ENCODE results near the gene GALNT18.
A peak's percentile ranks its signal among the peaks of the same experiment; 100 is the strongest.

Gene GALNT18

DNA sequence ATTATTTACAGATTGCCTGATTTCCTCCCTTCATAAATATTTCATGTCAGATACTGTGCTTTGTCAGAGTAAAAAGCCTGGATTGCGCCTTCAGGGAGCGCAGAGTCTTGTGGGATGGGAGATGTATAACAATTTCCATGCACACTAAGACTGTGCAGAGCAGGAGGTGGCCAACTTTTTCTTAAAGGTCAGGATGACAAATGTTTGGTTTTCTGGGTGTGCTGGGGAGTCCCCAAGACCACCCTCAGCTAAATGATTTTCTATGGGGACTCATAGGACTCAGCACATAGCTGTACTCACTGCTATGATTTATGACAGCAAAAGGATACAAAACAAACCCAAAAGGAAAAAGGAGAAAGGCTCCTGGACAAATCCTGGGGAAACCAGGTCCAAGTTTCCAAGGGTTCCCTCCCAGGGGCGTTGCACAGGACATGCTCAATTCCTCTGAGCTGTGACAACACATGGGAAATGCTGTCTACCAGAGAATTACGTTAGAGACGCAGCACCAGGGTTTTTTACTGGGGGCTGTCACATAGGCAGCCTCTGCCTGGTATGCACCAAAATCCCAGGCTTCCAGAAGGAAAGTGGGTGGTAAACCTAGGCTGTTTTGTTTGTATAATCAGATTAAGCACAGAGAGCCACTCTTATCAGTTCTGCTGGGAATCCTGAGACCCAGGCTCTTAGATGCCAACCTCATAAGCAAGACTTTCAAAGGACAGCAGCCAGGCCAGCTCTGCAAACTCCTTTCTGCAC lies 327.8 kb downstream of the GALNT18 start:
- no peak for DNase-seq

DNA sequence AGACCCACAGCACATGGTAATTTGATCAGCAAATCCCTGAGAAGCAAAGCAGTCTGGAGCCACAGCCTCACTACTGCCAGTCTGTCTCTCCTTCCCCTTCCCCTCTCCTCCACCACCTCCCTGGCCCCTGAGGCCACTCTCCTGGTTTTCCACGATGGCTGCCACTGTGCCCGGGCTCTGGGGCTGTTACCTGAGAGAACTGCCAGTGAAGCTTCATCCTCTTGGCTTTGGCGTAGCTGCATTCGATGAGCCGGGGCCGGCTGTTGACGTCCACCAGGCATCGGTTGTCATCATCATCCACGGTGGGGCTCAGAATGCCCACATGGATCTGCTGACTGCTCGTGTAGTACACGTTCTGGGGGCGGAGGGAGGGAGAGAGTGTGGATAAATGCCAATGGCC lies 329.0 kb downstream of the GALNT18 start:
- DNase-seq, result no peak

GRCh38 chr11:11291041-11292015 lies 330.5 kb downstream of the GALNT18 start:
- DNase-seq, result no peak

- DNase-seq, result no peak
Observed at GRCh38 chr11:11290354-11290753, 331.5 kb downstream of the GALNT18 start.

DNA sequence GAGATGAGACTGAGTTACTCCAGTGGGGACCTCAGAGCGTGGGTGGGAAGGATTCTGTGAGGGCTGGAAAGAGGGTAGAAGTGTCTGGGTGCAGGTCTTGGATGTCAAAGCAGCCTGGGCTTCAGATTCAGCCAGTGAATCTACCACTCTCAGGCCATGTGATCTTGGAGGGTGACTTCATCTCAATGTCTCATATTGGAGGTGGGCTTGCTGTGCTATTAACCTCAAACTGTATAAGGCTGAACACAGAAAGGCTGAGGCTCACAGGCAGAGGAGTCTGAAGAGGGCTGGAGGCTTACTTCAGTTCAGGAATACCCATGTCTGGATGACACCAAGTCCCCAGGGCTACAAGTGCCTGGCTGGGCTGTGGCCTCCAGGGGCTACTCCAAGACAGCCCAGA lies 332.1 kb downstream of the GALNT18 start:
- no peak for DNase-seq

GRCh38 chr11:11288972-11289616 lies 332.7 kb downstream of the GALNT18 start:
- DNase-seq, result no peak

DNA sequence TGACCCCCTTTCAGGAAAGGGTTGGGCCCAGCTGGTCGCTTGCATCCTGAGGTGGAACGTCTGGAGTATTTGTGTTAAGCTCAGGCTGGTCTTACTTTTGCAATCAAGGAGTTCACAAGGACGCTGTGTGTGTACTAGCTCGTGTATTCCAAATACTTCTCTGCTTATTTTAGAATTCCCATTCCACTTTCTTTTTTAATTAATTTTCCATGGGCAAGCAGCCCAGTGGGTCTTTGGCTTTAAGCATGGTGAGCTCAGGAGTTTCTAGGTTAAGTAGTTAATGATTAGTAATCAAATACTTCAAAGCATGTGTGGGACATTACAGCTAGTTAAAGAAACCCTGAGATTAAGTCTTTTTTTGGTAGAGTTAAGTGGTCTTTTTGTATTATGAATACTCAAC lies 337.3 kb downstream of the GALNT18 start:
- DNase-seq, result no peak

DNA sequence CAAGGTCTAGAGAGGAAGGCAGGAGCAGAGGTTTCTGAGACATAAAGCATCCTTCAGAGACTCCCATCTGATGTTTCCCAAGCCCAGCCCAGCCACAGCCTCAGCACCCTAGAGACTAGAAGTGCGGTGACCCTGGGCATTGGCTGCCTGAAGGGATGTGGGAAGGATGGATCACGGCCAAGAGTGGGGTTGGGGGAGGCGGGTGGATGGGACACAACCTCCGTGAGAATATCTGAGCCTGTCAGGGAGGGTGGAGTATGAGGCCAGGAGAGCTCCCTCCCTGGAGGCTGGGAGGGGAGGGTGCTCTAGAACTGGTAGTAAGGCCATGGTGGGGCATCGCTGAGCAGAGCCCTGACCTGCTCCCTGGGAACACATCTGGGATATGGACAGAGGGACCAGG lies 340.2 kb downstream of the GALNT18 start:
- no peak for DNase-seq

GRCh38 chr11:11280826-11281225 lies 341.0 kb downstream of the GALNT18 start:
- no peak for DNase-seq

DNA sequence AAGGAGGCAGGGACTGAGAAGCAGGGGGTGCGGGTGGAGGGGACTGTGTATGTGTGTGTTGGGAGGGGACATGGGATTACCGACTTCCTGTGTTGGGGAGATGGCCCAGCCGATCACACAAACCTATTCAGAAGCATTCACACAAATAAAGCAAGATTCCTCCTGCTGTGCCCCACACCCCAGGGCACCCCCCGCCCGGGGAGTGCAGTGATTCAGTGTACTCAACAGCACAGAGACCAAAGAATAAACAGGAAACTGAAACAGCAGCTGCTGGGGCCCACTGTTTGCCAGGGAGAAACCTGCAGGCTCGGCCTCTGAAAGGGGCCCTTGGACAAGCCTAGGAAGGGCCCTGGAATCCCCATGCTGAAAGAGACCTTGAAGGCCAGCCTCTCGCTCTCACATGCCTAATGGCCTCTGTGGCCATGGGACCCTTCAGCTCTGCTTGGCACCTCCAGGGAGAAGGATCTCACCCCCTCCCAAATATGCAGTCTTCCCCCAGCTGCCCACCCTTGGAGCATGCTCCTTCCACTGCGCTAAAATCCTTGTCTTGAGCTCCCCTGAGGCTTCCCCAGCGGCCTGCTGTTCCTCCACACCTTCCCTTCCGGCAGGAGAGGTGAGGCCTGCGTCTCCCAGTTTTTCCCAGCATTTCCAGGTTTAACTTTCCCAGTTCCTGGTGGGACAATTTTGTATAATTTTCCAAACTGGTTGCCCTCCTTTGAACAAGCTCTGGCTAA lies 341.7 kb downstream of the GALNT18 start:
- DNase-seq, result no peak

- no peak for DNase-seq
Observed at GRCh38 chr11:11272254-11272653, 349.6 kb downstream of the GALNT18 start.

- DNase-seq, result no peak
Observed at GRCh38 chr11:11270236-11270775, 351.5 kb downstream of the GALNT18 start.

GRCh38 chr11:11268706-11269105 lies 353.1 kb downstream of the GALNT18 start:
- no peak for DNase-seq

DNA sequence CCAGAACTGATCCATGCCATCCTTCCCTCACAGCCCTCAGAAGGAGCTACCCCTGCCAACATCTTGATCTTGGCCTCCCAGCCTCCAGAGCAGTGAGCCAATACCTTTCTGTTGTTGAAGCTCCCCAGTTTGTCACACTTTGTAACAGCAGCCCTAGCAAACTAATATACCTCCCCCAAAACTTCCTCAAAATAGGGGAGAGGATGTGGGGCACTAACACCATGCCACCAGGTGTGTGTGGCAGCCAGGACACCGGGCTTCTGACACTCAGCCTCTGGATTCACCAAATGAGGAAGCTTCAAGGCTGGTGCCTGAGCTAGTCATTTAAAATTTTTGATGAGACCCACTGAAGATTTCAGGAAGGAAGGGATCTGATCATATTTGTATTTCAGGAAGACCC lies 353.7 kb downstream of the GALNT18 start:
- no peak for DNase-seq

DNA sequence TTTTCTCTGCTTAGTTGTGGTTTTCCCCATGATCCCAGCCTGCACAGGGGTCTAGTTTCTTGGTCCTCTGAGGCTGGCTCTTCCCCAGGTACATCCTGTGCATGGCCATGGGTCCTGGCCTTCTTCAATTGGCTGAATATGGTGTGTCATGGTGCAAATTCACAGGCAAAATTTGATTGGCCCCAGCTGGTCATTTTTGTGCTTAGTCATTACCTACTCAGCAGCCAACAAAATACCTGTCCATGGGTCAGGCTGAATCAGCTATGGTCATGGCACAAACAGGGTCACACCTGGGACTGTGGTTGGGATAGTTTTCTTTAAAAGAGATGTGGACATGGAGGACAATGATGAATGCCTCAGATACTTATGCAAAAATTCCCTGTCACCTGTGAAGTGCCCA lies 354.5 kb downstream of the GALNT18 start:
- no peak for DNase-seq

GRCh38 chr11:11265994-11266606 lies 355.7 kb downstream of the GALNT18 start:
- peak; percentile 80 for DNase-seq

DNA sequence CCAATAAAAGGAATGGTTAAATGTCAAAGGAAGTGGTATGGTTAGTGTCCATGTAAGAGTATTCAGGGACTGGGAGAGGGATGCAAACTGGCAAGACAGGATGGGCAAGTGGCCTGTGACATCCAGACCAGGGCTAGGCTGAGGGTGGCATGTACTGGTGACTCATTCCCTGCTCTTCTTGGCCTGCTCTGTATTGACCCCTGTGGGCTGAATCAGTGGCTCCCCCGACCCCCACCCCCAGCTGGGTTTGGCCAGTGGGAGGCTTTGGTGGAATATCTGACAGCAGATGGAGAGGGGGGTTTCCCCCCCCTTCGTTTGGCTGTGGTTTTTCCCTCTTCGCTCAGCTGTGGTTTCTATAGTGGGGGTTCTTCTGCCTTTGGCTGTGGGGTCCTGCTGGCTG lies 356.5 kb downstream of the GALNT18 start:
- no peak for DNase-seq

DNA sequence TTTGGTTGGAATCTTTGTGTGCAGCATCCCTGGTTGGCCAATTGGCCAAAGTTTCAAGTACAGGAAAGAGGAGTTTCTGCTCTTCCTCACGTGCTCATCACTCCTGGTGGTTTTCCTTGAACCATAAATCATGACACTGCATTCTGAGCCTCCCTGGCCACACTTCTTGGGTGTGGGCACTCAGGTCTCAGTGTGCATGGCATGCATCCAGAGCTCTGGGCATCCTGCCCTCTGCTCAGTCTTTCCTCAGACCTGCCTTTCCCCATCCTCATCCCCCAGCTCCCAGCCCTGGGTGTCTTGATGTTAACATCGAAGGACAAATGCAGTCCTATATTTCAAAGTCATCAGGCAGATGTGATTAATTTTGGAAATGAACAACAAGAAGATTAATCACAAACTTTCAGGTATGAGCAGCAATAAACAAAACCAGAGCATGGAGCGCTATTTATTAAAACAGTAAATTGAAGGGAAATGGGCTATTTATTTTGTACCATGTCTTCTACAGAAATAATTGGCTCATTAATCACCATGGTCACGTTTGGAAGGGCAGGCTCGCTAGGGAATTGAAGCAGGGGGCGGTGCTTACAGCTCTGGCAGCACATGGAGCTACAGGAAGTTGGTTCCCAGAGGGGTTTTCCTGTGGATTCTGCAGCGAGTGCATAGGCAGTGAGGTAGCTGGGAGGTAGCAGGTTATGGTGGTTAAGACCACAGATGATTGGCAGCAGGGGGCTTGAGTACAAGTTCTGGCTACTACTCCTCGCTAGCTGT lies 358.4 kb downstream of the GALNT18 start:
- no peak for DNase-seq

DNA sequence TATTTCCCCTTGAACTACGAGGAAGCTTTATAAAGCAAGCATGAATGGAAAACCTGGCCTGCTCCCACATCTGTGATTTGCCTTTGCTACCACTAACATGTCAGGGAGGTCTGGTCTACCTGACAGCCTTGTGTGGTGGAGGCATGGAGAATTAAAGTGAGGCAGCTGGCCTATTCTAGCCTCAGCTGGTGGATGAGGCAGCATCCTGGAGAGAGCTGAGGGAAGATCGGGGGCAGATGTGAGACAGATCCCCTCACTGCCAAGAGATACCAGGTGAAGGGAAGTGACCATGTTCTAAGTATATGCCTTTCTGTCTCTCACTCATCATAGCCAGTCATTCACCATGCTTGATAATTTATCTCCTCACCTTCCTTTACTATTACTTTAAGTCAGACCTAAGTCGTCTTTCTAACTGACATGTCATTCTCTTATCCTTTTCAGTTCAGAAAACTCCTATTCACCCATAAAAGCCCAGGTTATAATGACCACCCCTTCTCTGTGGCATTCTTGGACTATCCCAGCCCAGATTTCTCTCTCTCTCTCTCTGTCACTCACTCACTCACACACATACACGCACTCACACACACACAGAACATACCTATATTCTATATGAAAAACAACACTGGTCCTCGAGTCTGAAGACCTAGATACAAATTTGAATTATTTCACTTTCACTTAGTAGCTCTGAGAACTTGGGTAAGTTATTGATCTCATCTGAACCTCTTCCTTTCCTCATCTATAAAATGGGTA lies 359.5 kb downstream of the GALNT18 start:
- no peak for DNase-seq

GRCh38 chr11:11261629-11262028 lies 360.2 kb downstream of the GALNT18 start:
- DNase-seq, result no peak

Data from activated CD4-positive, alpha-beta T cell treated with anti-CD3 and anti-CD28 coated beads for 48 hours (primary cell).